ENCODE measurements around the gene UPF1. TPM values are rescaled to one million over a fixed set of nuclear protein-coding genes. Genes with fewer than 3 reads are reported as not detected.

Gene UPF1
- total and polyA plus RNA-seq, 2 of the 13 experiments (the other 11 are each of a cell fraction or from before 2014, with no cell fraction given), result 16.9 to 41.8 TPM

DNA sequence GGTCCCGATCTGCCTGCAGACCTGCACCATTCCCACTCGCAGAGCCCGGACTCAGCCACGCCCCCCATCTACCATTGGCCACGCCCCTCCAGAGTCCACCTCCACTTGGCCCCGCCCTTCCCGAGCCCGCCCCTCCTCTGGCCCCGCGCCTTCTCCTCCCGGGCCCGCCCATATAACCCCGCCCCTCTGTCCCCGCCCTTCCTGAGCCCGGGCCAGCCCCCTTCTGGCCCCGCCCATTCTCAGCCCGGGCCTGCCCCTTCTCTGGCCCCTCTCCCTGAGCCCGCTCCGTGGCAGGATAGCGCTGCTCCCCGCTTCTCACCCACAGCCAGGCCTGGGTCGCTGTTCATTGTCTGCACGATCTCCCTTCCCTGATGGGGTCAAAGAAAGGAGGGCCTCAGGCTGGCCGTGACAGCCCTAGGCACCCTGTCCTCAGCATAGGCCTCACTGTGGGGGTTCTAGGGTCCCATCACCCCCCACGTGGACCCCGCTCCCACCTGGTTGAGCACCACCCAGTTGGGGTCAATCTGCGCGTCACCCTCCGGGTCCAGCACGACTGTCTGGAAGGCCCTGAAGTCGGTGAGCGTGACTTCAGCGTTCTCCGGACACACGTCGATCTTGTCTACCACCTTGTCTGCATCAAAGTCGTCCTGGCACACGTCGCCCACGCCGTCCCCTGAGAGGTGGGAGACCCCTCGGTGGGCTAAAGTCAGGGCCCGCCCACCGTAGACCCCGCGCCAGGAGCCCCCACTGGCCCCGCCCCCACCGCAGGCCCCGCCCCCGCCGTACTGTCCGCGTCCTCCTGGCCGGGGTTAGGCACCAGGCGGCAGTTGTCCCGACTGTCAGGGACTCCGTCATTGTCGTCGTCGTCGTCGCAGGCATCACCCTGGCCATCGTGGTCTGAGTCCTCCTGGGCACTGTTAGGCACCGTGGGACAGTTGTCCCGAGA is 46.3 kb upstream of the UPF1 start (continued):
- TF ChIP-seq ZFX (CRISPR knock-in tag; IDR thresholded peaks at IDR 0.05; ENCODE audit: low read depth) (peak; percentile 59), RFX5 (IDR thresholded peaks at IDR 0.05; ENCODE audit: low read depth, low read length) (no peak), TCF7L2 (IDR thresholded peaks at IDR 0.05; ENCODE audit: low read depth, low read length) (no peak), NFE2 (CRISPR knock-in tag; IDR thresholded peaks at IDR 0.05) (no peak), ERF (CRISPR knock-in tag; IDR thresholded peaks at IDR 0.05) (no peak), FOXK2 (IDR thresholded peaks at IDR 0.05) (no peak), ZNF709 (CRISPR knock-in tag; IDR thresholded peaks at IDR 0.05) (no peak), MED8 (CRISPR knock-in tag; IDR thresholded peaks at IDR 0.05; ENCODE audit: insufficient replicate concordance) (no peak), THAP11 (CRISPR knock-in tag; IDR thresholded peaks at IDR 0.05) (no peak), ARHGAP35 (CRISPR knock-in tag; IDR thresholded peaks at IDR 0.05; ENCODE audit: borderline replicate concordance) (no peak), KLF6 (CRISPR knock-in tag; IDR thresholded peaks at IDR 0.05) (no peak), HOXA3 (CRISPR knock-in tag; IDR thresholded peaks at IDR 0.05) (no peak), ZSCAN21 (CRISPR knock-in tag; IDR thresholded peaks at IDR 0.05; ENCODE audit: borderline replicate concordance) (0 out of 2 replicates have a peak, but pooled peaks have one; percentile 36), PRPF4 (IDR thresholded peaks at IDR 0.05; ENCODE audit: low read depth, low read length, poor library complexity, severe bottlenecking) (no peak)
- TF ChIP-seq, protein P1, sequence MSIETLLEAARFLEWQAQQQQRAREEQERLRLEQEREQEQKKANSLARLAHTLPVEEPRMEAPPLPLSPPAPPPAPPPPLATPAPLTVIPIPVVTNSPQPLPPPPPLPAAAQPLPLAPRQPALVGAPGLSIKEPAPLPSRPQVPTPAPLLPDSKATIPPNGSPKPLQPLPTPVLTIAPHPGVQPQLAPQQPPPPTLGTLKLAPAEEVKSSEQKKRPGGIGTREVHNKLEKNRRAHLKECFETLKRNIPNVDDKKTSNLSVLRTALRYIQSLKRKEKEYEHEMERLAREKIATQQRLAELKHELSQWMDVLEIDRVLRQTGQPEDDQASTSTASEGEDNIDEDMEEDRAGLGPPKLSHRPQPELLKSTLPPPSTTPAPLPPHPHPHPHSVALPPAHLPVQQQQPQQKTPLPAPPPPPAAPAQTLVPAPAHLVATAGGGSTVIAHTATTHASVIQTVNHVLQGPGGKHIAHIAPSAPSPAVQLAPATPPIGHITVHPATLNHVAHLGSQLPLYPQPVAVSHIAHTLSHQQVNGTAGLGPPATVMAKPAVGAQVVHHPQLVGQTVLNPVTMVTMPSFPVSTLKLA (IDR thresholded peaks at IDR 0.05), result no peak
- TF ChIP-seq, protein P2, sequence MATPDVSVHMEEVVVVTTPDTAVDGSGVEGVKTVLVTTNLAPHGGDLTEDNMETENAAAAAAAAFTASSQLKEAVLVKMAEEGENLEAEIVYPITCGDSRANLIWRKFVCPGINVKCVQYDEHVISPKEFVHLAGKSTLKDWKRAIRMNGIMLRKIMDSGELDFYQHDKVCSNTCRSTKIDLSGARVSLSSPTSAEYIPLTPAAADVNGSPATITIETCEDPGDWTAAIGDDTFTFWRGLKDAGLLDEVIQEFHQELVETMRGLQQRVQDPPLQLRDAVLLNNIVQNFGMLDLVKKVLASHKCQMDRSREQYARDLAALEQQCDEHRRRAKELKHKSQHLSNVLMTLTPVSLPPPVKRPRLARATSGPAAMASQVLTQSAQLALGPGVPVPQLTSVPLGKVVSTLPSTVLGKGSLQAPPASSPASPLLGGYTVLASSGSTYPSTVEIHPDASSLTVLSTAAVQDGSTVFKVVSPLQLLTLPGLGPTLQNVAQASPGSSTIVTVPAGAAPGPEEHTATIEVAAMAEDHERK (CRISPR knock-in tag; IDR thresholded peaks at IDR 0.05; ENCODE audit: low read depth), result no peak
- TF ChIP-seq, protein P3, sequence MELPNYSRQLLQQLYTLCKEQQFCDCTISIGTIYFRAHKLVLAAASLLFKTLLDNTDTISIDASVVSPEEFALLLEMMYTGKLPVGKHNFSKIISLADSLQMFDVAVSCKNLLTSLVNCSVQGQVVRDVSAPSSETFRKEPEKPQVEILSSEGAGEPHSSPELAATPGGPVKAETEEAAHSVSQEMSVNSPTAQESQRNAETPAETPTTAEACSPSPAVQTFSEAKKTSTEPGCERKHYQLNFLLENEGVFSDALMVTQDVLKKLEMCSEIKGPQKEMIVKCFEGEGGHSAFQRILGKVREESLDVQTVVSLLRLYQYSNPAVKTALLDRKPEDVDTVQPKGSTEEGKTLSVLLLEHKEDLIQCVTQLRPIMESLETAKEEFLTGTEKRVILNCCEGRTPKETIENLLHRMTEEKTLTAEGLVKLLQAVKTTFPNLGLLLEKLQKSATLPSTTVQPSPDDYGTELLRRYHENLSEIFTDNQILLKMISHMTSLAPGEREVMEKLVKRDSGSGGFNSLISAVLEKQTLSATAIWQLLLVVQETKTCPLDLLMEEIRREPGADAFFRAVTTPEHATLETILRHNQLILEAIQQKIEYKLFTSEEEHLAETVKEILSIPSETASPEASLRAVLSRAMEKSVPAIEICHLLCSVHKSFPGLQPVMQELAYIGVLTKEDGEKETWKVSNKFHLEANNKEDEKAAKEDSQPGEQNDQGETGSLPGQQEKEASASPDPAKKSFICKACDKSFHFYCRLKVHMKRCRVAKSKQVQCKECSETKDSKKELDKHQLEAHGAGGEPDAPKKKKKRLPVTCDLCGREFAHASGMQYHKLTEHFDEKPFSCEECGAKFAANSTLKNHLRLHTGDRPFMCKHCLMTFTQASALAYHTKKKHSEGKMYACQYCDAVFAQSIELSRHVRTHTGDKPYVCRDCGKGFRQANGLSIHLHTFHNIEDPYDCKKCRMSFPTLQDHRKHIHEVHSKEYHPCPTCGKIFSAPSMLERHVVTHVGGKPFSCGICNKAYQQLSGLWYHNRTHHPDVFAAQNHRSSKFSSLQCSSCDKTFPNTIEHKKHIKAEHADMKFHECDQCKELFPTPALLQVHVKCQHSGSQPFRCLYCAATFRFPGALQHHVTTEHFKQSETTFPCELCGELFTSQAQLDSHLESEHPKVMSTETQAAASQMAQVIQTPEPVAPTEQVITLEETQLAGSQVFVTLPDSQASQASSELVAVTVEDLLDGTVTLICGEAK (IDR thresholded peaks at IDR 0.05), result no peak
- TF ChIP-seq, protein P3 (CRISPR knock-in tag; IDR thresholded peaks at IDR 0.05), result peak; percentile 47; the same call in 1 of the 2 replicates

All from HepG2 (cell line).